A673 (cell line): Measurements from ENCODE around the gene YJEFN3.

Experiments
- CTCF ChIP-seq: fragments of 300-800, 200-600 bp; sonication (generic); conservative IDR thresholded peaks from 2 replicates; pipeline ENCODE4 v1.5.1; 2017; ENCODE audit warnings: low read depth, mild to moderate bottlenecking, antibody characterized with exemption, low read length, moderate library complexity, mixed read lengths
- EZH2 ChIP-seq: fragments of 200-600 bp; sonication (generic); IDR thresholded peaks from 2 replicates; pipeline ENCODE4 v1.6.1; 2017; ENCODE audit warnings: borderline replicate concordance, low read depth, mild to moderate bottlenecking, mixed read lengths, antibody characterized with exemption, low read length; ENCODE audit not compliant: poor library complexity, severe bottlenecking

- no peak for TF ChIP-seq CTCF
- TF ChIP-seq EZH2, result no peak
These were observed 42.2 kb upstream of the YJEFN3 start for GRCh38 chr19:19486343-19487076.
